GM08714 (cell line): ENCODE results near the gene TP53INP2.

Source experiments
- H3K4me3 ChIP-seq: fragments of 200-500 bp; sonication (Bioruptor generic); 2 replicates; pipeline ENCODE4 v1.5.1; 2014; ENCODE audit warnings: mild to moderate bottlenecking, low read length, inconsistent platforms
- ZNF274 ChIP-seq: IDR thresholded peaks from 2 replicates; pipeline ENCODE4 v1.6.1; 2012; ENCODE audit warnings: mild to moderate bottlenecking, low read depth, low read length

The TP53INP2 gene

GRCh38 chr20:34691838-34692237 is 12.3 kb upstream of the TP53INP2 start:
- TF ChIP-seq ZNF274, result no peak
- no peak overlapping the region for H3K4me3 ChIP-seq

DNA sequence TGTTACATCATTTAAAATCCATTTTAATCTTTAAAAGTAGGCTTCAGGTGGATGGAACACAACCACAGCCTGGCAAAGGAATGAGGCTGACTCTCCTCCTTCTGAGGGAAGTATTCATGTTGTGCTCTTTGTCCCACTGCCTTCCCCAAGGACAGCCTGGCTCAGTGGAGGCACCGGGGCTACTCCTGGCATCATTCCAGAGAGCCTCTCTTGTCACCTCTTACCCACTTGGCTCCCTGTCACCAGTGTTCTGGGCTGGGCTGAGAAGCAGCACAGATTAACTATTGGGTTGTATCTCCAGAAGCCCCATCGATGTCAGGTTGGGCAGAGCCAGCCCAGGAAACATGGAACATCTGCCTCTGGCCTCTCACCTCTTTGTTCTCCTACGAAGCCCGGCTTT is 10.7 kb upstream of the TP53INP2 start:
- no peak for TF ChIP-seq ZNF274
- no peak overlapping the region for H3K4me3 ChIP-seq

DNA sequence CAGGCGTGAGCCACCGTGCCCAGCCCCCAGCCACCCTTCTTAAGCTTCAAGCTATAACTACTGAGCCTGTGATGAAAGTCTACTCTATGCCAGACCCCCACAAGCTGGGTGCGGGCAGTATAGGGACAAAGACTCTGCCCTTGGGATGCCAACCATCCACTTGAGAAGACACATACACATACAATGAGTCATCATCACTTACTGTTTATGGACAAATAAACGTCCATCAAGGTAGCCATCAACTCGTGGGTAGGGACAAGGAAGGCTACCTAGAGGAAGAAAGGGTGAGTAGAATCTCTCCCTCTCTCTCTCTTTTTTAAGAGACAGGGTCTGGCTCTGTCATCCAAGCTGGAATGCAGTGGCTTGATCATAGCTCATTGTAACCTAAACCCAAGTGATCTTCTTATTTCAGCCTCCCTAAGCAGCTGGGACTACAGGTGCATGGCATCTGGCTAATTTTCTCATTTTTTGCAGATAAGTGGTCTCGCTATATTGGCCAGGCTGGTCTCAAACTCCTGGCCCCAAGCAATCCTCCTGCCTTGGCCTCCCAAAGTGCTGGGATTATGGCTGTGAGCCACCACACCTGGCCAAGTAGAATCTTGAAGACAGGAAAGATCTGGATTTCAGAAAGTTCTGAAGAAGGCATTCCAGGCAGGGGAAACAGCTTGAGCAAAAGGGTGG is 2.6 kb upstream of the TP53INP2 start:
- TF ChIP-seq ZNF274, result no peak
- H3K4me3 ChIP-seq, result no peak overlapping the region

DNA sequence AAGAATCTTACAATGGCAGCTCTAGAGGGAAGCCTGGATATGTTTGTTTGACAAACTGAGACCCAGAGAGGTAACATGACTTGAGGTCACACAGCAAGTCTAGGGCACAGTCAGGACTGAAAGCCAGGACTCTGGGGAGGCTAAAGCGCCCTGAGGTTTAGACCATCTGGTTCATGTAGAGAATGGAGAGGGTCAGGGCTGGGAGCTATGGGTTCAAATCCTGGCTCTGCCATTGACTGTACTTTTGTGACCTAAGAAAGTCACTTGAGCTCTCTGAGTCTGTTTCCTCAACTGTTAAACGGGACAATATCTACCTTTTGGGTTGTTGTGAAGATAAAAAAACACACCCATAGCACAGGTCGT is 1.1 kb upstream of the TP53INP2 start:
- no peak overlapping the region for H3K4me3 ChIP-seq
- no peak for TF ChIP-seq ZNF274

DNA sequence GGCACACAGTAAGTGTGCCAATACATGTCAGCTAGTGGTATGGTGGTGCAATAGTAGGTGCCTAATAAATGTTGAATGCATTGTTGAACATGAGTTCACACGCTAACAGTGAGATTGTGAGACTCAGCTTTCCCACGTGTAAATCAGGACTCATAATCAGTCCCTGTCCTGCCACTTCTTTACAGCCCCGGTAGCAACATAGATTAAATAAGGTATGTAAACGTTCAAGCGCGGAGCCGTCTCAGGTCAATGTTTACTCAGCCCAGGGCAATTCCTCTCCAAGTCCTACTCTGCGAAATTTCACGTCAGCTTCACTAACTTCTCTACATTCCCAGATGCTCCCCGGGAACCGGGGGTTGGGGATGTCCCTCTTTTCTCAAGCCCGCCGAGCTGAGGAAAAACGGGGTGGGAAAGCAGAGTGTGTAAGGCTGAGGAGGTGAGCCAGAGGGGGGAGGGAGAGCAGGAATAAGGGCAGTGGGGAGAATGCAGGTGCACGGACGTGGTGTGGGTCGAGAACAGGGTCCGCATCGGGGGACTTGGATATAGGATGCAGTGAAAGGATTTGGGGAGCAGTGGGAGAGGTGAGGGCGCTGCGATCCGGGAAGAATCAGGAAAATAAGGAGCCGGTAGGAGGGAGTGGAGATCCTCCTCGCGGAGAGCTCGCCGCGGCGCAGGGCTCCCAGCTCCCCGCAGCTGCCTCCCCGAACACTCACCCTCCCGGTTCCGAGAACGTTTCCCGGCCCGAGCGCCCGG is 544 bp upstream of the TP53INP2 start:
- no peak for TF ChIP-seq ZNF274
- peak overlapping the region; percentile 80 for H3K4me3 ChIP-seq

GRCh38 chr20:34705008-34705396 is 858 bp downstream of the TP53INP2 start:
- H3K4me3 ChIP-seq, result peak overlapping the region; percentile 80; the same call in 1 of the 2 replicates
- TF ChIP-seq ZNF274, result no peak

- no peak overlapping the region for H3K4me3 ChIP-seq
- no peak for TF ChIP-seq ZNF274
Measured at GRCh38 chr20:34705397-34706301, 1.5 kb downstream of the TP53INP2 start.

- no peak for TF ChIP-seq ZNF274
- no peak overlapping the region for H3K4me3 ChIP-seq
Measured at GRCh38 chr20:34706302-34706875, 2.2 kb downstream of the TP53INP2 start.

DNA sequence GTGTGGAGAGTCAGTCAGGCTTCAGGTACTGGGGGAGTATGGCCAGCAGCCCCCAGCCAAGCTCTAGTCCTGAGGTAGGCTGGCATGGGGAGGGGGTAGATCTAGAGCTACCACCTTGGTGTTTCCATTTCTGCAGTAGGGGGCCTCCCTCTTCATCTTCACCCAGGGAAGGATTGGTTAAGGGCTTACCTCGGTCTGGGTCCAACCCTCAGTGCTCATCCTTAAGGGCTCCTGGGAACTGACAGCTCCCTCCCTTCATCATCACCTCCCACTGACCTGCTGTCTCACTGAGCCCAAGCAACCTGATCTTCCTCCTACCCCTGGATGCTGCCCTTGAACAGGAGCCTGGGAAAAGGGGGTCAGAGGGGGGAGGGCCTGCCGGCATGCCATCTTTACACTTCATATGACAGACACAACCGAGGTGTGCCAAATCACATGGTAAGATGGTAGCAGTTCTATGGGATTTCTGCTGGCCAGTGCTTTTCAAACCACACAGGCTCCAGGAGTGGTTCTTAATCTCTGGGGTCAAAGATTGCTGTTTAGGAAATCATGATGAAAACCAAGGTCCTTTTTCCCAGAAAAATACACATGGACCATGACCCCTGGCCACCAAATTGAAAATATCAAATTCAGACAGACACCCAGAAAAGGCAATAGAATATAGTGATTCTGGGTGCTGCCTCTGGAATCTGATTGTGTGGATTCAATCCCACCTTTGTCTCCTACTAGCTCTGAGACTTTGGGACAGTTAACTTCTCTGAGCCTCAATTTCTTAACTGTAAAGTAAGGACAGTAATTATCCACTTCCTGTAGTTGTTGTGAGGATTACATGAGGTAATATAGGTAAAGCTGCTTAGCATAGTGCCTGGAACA is 3.0 kb downstream of the TP53INP2 start:
- TF ChIP-seq ZNF274, result no peak
- H3K4me3 ChIP-seq, result no peak overlapping the region

GRCh38 chr20:34708621-34709043 is 4.5 kb downstream of the TP53INP2 start:
- H3K4me3 ChIP-seq, result peak overlapping the region; percentile 67; the same call in 1 of the 2 replicates
- TF ChIP-seq ZNF274, result no peak

DNA sequence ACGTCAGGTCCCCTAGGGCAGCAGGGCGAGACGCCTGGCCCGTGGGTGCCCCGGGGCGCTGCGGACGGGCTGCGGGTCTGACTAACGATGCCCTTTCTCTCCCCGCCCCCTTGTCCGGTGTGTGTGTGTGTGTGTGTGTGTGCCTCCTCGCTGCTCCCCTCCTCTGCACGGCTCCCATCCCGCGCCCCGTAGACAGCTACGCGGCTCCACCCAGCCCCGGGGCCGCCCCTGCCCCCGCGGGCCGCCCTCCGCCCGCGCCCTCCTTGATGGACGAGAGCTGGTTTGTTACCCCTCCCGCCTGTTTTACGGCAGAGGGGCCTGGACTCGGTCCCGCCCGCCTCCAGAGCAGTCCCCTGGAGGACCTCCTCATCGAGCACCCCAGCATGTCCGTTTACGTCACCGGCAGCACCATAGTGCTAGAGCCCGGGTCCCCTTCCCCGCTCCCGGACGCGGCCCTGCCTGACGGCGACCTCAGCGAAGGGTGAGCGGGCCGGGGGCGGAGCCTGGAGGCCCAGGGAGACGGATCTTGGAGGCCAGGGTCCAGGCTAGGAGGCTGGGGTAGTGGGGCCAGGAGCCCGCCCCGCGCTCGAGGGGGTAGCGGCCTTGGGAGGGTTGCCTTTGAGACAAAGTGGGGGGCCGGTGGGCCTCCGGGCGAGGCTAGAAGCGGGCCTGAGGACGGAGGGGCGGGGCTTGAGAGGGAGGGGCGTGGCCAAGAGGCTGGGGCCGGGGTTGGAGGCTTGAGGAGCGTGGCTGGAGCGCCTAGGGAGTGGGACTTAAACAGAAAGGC is 5.1 kb downstream of the TP53INP2 start:
- no peak for TF ChIP-seq ZNF274
- peak overlapping the region; percentile 67 for H3K4me3 ChIP-seq

GRCh38 chr20:34709831-34710567 is 5.9 kb downstream of the TP53INP2 start:
- H3K4me3 ChIP-seq, result peak overlapping the region; percentile 67; the same call in 1 of the 2 replicates
- no peak for TF ChIP-seq ZNF274
